GM18868 (cell line): ENCODE results near the gene HHIP.

ENCODE experiments used
- ATAC-seq: cut with Tn5 transposase; IDR thresholded peaks from one replicate; pipeline ENCODE4 v1.9.1; 2021; ENCODE audit warnings: mild to moderate bottlenecking, moderate library complexity; ENCODE audit not compliant: unreplicated experiment

Gene HHIP

GRCh38 chr4:144701683-144702233 lies 55.8 kb downstream of the HHIP start:
- no peak for ATAC-seq

GRCh38 chr4:144703494-144703893 lies 57.5 kb downstream of the HHIP start:
- no peak for ATAC-seq

GRCh38 chr4:144705601-144706590 lies 59.9 kb downstream of the HHIP start:
- no peak for ATAC-seq

- no peak for ATAC-seq
These were observed 63.2 kb downstream of the HHIP start for GRCh38 chr4:144709159-144709558.

GRCh38 chr4:144709793-144710525 lies 64.0 kb downstream of the HHIP start:
- no peak for ATAC-seq

GRCh38 chr4:144710526-144710912 lies 64.6 kb downstream of the HHIP start:
- ATAC-seq, result no peak

GRCh38 chr4:144711700-144712456 lies 65.9 kb downstream of the HHIP start:
- ATAC-seq, result no peak

GRCh38 chr4:144712775-144713174 lies 66.8 kb downstream of the HHIP start:
- no peak for ATAC-seq

- no peak for ATAC-seq
These were observed 68.2 kb downstream of the HHIP start for GRCh38 chr4:144714166-144714565.

- ATAC-seq, result peak; percentile 59
These were observed 69.3 kb downstream of the HHIP start for GRCh38 chr4:144715230-144715629.

- no peak for ATAC-seq
These were observed 70.8 kb downstream of the HHIP start for GRCh38 chr4:144716778-144717177.

- no peak for ATAC-seq
These were observed 73.1 kb downstream of the HHIP start for GRCh38 chr4:144718958-144719512.

GRCh38 chr4:144720491-144720890 lies 74.5 kb downstream of the HHIP start:
- no peak for ATAC-seq

- ATAC-seq, result no peak
These were observed 76.0 kb downstream of the HHIP start for GRCh38 chr4:144721994-144722393.

GRCh38 chr4:144723471-144723870 lies 77.5 kb downstream of the HHIP start:
- no peak for ATAC-seq

GRCh38 chr4:144729175-144729574 lies 83.2 kb downstream of the HHIP start:
- ATAC-seq, result no peak

GRCh38 chr4:144732584-144733428 lies 86.8 kb downstream of the HHIP start:
- ATAC-seq, result no peak

- no peak for ATAC-seq
These were observed 87.6 kb downstream of the HHIP start for GRCh38 chr4:144733566-144733965.

GRCh38 chr4:144734522-144734921 lies 88.6 kb downstream of the HHIP start:
- no peak for ATAC-seq

GRCh38 chr4:144738649-144739048 lies 92.7 kb downstream of the HHIP start:
- no peak for ATAC-seq
